ACHN (cell line): ENCODE results near the gene RGR.

Source experiments
- DNase-seq: peaks from one replicate; pipeline ENCODE4 v3.0.0-alpha.2; 2015
- in situ Hi-C: cut with HindIII; loops from 2 replicates; pipeline ENCODE4 v1.10.0; 2017; ENCODE audit warnings: low sequenced_read_pairs, low pct_ligation_motif_present, low pct_unique_long_range_greater_than_20kb

RGR gene

GRCh38 chr10:84214612-84215235, 30.1 kb upstream of the RGR start:
- DNase-seq: peak; percentile 45
- in situ Hi-C loops: no loop called here

GRCh38 chr10:84216834-84217233, 28.0 kb upstream of the RGR start:
- DNase-seq: no peak
- in situ Hi-C loops: no loop called here

GRCh38 chr10:84217746-84218145, 27.1 kb upstream of the RGR start:
- in situ Hi-C loops: no loop called here
- DNase-seq: no peak

- in situ Hi-C loops: no loop called here
- no peak for DNase-seq
These were observed 22.9 kb upstream of the RGR start for GRCh38 chr10:84221916-84222315.

GRCh38 chr10:84224411-84225028, 20.3 kb upstream of the RGR start:
- in situ Hi-C loops: no loop called here
- peak; percentile 13 for DNase-seq

GRCh38 chr10:84225427-84226173, 19.3 kb upstream of the RGR start, which contains the start of gene LRIT2:
LRIT2 (minus strand) TSS chr10:84225544; CDS start chr10:84225520, 24 bp downstream.
- in situ Hi-C loops: no loop called here
- DNase-seq: no peak

GRCh38 chr10:84226616-84227015, 18.2 kb upstream of the RGR start:
- in situ Hi-C loops: no loop called here
- DNase-seq: no peak

GRCh38 chr10:84227810-84228209, 17.0 kb upstream of the RGR start:
- in situ Hi-C loops: no loop called here
- DNase-seq: no peak

GRCh38 chr10:84230359-84230758, 14.5 kb upstream of the RGR start:
- in situ Hi-C loops: no loop called here
- no peak for DNase-seq

GRCh38 chr10:84232376-84232775, 12.5 kb upstream of the RGR start:
- no peak for DNase-seq
- in situ Hi-C loops: no loop called here

GRCh38 chr10:84233940-84234339, 10.9 kb upstream of the RGR start:
- in situ Hi-C loops: no loop called here
- DNase-seq: no peak

- in situ Hi-C loops: no loop called here
- no peak for DNase-seq
These were observed 10.4 kb upstream of the RGR start for GRCh38 chr10:84234479-84234878.

GRCh38 chr10:84235096-84235495, 9.8 kb upstream of the RGR start:
- no peak for DNase-seq

GRCh38 chr10:84236807-84237198, 8.1 kb upstream of the RGR start:
- in situ Hi-C loops: no loop called here
- no peak for DNase-seq

More at GRCh38 chr10:84235096-84235495, 9.8 kb upstream of the RGR start:
- in situ Hi-C loops: no loop called here

- DNase-seq: no peak
- in situ Hi-C loops: no loop called here
These were observed 7.4 kb upstream of the RGR start for GRCh38 chr10:84237199-84238051.

- in situ Hi-C loops: no loop called here
- no peak for DNase-seq
These were observed 5.9 kb upstream of the RGR start for GRCh38 chr10:84238909-84239308.

GRCh38 chr10:84241185-84241790, 3.6 kb upstream of the RGR start, which contains the start of gene LRIT1:
LRIT1 (minus strand) TSS chr10:84241546; CDS start chr10:84241439, 107 bp downstream.
- in situ Hi-C loops: no loop called here

GRCh38 chr10:84243759-84244158, 1.1 kb upstream of the RGR start:
- no peak for DNase-seq
- in situ Hi-C loops: no loop called here

More at GRCh38 chr10:84241185-84241790, 3.6 kb upstream of the RGR start, which contains the start of gene LRIT1:
- no peak for DNase-seq
